ENCODE measurements around the gene EGLN2. TPM values are rescaled to one million over a fixed set of nuclear protein-coding genes. Genes with fewer than 3 reads are reported as not detected.
"Not testable (repeated sequence)": the region's sequence is repeated elsewhere in the genome, so short reads cannot be mapped to it uniquely, and the experiment has no call there.

The EGLN2 gene
- total RNA-seq, 1 donor from 2014 or later = 46.5 TPM

DNA sequence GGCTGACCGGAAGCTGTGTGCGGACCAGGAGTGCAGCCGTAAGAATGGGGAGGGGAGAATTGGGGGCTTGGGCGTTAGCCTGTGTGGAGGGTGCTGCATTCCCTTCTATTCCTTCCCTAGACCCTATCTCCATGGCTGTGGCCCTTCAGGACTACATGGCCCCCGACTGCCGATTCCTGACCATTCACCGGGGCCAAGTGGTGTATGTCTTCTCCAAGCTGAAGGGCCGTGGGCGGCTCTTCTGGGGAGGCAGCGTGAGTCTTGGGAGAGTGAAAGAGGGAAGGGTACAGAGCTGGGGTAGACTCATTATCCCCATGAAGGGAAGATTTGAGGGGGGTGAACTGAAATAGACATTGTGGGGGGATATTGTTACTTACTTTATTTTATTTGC lies 23.4 kb upstream of the EGLN2 start:
- FAIRE-seq (no peak), DNase-seq (ENCODE audit: low spot score in 2 of 2) (no peak)

DNA sequence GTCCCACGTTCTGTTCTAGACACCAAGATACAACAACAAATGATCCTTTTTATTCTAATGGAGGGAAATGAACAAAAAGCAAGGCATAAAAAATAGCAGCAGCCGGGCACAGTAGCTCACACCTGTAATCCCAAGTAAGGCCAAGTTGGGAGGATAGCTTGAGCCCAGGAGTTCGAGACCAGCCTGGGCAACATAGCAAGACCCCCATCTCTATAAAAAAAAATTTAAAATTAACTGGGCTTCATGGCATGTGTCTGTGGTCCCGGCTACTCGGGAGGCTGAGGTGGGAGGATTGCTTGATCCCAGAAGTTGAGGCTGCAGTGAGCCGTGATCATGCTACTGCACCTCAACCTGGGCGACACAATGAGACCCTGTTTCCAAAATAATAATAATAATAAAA lies 22.6 kb upstream of the EGLN2 start:
- no peak for FAIRE-seq

DNA sequence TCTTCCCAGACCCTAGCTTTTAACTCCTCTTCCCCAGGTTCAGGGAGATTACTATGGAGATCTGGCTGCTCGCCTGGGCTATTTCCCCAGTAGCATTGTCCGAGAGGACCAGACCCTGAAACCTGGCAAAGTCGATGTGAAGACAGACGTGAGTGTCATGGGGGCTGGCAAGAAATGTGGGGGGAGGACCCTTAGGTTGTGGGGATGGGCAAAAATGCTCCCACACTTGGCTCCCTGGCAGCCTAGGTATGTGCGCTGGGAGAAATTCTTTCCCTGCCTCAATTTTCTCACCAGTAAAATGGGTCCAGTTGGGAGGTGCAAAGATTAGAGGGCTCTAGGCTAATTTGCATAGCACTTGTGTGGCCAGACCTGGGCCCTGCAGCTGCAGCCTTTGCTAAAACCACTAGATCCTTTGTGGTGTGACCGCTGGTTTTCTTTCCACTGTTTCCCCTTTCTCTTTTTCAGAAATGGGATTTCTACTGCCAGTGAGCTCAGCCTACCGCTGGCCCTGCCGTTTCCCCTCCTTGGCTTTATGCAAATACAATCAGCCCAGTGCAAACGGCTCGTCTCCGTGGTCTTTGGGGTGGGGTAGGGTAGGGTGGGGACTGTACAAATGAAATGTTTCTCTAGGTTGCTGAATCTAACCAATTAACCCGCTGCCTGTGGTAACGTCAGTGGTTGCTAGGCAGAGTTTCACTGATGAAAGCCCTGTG lies 21.9 kb upstream of the EGLN2 start:
- DNase-seq (ENCODE audit: low spot score in 2 of 2) (peak; percentile 80 to 86), FAIRE-seq (no peak)

More for the DNA sequence above, 22.6 kb upstream of the EGLN2 start:
- DNase-seq (ENCODE audit: low spot score in 2 of 2) = no peak

DNA sequence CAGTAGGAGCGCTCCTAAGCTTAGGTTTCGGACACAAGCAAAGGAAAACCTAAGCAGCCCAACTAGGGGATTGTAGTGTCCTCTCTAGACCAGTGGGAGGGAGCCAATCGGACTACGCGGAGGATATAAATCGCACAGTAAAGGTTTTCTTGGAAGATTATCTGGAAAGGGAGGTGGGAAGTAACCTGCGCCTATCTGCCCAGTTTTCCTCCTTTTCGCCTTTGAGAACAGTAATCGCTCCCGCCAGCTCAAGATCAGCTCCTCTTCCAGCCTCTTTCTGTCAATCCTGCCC lies 21.4 kb upstream of the EGLN2 start:
- no peak for DNase-seq (ENCODE audit: low spot score in 2 of 2)

DNA sequence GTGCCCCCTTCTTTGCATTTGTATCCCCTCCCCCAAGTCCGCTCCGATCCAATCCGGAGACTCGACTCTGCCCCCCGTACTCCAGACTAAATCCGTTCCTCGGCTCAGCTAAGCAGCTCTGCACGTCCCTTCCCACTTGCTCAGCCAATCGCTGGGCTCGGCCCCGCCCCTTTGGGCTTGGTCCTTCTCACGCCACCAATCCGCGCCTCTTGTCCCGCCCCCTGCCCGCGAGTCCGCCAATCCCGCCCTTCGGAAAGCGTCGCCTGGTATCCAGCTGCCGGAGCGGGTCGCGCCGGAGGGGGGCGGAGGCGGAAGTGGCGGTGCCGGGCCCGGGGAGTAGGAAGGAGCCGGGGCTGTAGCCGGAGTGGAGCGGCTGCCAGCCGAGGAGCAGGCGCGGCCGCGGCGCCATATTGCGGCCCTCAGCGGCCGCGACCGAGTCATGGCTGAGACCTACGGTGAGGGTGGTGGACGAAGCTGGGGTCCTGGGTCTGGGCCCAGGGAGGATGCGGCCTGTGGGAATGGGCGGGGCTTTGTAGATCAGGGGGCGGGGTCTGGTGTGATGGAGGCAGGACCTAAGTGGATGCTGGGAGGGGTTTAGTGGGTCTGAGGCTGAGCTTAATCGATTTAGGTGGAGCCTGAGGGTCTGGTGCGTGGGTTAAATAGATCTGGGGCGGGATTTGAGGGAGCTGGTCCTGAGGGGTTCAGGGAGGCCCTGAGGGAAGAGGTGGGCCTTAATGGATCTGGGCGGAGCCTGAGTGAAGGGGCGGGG lies 20.9 kb upstream of the EGLN2 start, which contains the start of gene RAB4B:
TSS of gene RAB4B (plus strand) at position 311 of the 769 bp plus-strand sequence. CDS start at position 440, 129 bp downstream.
- FAIRE-seq (peak; percentile 82), DNase-seq (ENCODE audit: low spot score in 2 of 2) (peak; percentile 94 to 95)

More for the DNA sequence above, 21.4 kb upstream of the EGLN2 start:
- FAIRE-seq = no peak

DNA sequence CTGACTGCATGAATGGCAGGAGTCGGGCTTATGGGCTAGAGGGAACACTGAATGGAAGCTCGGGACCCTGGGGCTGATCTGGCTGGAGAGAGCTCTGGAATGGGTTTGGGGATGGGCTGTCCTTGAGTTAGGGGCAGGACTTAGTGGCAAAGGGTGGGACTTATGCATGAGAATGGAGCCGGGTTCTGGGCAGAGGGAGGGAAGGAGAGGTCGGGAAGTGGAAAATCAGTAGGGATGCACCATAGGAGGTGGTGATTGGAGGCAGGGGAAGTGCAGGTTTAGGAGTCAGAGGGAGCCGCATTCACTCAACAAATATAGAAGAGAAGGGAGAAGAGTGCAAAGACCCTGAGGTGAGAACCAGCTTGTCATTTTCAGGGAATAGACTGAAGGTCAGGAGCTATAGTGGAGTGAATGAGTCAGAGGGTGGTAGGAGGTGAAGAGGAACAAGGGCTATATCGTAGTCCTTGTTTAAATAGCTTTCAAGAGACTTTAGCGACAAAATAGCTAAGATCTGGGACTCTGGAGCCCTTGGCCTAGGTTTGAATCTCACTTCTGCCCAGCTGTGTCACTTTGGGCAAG lies 20.2 kb upstream of the EGLN2 start:
- FAIRE-seq = no peak
- peak in 1 of 2 donors; percentile 73 for DNase-seq (ENCODE audit: low spot score in 2 of 2)

DNA sequence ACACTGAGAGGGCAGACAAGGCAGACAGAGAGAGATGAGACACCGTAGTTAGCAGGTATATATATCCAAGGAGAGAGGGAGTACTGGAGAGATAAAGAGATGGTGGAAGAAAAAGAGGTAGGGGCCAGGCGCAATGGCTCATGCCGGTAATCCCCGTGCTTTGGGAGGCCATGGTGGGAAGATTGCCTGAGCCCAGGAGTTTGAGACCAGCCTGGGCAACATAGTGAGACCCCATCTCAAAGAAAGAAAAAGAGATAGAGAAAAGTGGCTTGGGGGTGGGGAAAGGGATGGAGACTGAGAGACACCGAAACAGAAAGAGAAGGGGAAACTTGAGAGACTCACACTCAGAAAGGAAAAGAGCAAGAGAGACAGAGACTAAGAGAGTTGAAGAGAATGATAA lies 18.4 kb upstream of the EGLN2 start:
- no peak for FAIRE-seq
- no peak for DNase-seq (ENCODE audit: low spot score in 2 of 2)

DNA sequence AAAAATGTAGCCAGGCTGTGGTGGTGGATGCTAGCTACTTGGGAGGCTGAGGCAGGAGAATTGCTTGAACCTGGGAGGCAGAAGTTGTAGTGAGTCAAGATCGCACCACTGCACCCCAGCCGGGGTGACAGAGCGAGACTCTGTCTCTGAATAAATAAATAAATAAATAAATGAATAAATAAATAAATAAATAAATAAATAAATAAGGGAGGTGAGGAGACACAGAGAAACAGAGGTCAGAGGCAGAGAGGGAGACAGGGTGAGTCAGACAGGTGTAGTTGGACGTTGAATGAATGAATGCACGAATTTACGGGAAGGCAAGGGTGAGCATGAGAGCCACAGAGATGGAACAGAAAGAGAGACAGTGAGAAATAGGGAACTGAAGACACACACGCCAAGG lies 17.9 kb upstream of the EGLN2 start:
- DNase-seq (ENCODE audit: low spot score in 2 of 2) (no peak), FAIRE-seq (no peak)

DNA sequence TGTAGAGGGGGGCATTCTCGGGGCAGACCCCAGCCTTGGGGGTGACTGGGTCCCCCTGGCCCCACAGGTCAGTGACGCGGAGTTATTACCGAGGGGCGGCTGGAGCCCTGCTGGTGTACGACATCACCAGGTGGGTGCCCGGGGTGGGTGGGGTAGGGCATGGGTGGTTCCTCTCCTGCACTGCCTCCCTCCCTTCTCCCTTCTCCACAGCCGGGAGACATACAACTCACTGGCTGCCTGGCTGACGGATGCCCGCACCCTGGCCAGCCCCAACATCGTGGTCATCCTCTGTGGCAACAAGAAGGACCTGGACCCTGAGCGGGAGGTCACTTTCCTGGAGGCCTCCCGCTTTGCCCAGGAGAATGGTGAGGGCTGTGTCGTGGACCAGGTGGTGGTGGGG lies 15.3 kb upstream of the EGLN2 start:
- FAIRE-seq = no peak
- DNase-seq (ENCODE audit: low spot score in 2 of 2) = no peak

DNA sequence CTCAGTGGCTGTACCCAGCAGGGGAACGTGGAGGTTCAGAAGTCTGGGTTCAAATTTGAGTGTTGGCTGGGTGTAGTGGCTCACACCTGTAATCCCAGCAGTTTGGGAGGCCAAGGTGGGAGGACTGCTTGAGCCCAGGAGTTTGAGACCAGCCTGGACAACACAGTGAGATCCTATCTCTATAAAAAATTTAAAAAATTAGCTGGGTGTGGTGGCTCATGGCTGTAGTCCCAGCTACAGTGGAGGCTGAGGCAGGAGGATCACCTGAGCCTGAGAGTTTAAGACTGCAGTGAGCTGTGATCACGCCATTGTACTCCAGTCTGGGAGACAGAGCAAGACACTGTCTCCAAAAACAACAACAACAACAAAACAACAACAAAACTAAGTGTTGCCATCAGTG lies 14.8 kb upstream of the EGLN2 start:
- not testable (repeated sequence) for DNase-seq (ENCODE audit: low spot score in 2 of 2); FAIRE-seq

DNA sequence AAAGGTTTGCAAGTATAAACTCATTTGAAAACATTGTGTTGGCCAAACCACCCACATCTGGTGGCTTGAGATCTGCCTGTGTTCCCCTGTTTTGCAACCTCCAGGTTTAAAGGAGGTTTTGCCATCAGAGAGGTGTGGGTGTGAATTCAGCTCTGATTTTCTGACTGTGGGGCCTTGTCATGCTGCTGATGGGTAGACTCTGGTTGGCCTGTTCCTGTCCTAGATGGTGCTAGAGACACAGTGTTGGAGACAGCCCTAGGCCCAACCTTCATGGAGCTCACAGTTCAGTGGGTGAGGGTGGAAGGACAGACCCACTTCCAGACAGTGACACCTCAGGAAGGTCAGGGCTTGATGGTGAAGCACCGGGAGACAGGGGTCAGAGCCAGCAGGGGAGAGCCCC lies 13.5 kb upstream of the EGLN2 start:
- FAIRE-seq (no peak), DNase-seq (ENCODE audit: low spot score in 2 of 2) (no peak)

DNA sequence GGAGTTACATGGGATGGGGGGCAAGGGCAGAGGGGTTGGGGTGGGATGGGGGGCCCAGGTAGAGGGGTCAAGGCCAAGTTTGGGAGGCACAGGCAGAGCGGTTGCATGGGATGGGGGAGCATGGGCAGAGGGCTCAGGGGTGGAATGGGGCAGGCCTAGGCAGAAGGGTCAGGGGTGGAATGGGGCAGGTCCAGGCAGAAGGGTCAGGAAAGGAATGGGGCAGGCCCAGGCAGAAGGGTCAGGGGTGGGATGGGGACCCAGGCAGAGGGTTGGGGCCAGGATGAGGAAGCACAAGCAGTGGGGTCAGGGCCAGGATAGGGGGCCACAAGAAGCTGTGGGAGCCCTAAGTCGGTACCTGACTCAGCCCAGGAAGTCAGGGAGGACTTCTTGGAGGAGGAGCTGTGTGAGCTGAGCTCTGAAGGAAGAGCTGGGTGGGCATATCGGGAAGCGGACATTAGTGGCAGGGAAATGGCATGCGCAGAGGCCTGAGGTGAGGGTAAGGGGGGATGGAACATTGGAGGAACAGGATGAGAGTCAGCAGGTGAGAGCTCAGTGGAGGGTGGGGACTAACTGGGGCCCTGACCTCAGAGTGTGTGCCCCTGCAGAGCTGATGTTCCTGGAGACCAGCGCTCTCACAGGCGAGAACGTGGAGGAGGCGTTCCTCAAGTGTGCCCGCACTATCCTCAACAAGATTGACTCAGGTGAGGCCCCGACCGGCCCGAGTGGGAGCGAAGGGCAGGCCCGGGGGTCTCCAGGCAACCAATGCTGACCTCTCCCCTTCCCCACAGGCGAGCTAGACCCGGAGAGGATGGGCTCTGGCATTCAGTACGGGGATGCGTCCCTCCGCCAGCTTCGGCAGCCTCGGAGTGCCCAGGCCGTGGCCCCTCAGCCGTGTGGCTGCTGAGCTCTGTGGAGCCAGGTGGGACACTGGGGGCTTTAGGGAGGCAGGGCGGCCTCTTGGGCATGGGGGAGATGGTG lies 12.6 kb upstream of the EGLN2 start:
- FAIRE-seq = no peak
- DNase-seq (ENCODE audit: low spot score in 2 of 2) = no peak

DNA sequence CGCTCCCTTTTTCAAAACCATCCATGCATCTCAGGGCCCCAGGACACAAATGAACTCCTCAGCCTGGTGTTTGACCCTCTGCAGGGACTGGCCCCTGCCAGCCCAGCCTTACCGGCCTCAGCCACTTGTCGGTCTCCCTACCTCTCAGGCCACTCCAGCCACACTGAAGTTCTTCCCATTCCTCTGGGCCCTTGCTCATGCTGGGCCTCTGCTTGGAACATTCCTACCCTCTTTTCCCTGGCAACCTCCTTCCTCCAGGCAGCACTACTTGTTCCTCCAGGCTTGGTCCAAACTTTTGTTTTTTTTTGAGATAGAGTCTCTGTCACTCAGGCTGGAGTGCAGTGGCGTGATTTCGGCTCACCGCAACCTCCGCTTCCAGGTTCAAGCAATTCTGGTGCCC lies 7.6 kb upstream of the EGLN2 start:
- FAIRE-seq = no peak
- no peak for DNase-seq (ENCODE audit: low spot score in 2 of 2)

DNA sequence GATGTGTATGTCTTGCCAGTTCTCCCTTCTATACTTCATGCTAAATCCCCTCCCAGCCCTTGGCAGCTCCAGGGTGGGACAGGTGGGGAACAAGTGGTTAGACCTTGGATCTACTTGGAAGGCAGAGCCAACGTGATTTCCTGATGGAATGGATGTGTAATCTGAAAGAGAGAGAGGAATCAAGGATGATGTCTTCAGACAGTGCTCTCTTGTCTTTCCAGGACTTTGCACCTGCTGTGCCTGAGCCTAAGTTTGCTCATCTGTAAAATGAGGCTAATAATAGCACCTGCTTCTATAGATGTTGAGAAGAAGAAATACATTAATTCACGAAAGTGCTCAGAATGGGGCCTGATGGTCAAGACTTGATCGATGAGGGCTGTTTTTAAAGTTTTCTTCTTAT lies 7.0 kb upstream of the EGLN2 start:
- no peak for FAIRE-seq

DNA sequence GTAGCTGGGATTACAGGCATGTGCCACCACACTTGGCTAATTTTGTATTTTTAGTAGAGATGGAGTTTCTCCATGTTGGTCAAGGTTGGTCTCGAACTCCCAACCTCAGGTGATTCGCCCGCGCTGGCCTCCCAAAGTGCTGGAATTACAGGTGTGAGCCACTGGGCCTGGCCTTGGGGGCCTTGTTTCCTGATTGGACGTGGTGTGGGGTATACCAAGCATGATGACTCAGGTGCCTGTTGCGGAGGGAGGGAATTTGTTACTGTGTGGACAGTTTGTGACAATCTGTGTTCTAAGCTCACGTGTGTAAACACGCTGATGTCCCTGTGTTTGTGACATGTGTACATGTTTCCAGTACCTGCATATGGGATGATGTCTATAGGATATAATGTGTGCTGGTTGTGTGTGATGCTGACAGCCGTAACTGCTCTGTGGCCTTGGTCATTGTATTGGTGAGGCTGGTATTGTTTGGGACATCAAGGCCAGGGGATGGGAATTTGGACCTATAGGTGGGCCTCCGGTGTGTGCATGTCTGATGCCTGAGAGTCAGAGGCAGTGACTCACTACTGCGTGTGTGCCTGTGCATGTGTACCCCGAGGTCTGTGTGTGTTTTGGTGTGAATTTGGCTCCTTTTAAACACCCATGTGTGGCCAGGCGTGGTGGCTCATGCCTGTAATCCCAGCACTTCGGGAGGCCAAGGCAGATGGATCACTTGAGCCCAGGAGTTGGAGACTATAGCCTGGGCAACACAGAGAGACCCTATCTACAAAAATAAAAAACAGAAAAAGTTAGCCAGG lies 1.6 kb upstream of the EGLN2 start:
- no peak for FAIRE-seq
- no peak for DNase-seq (ENCODE audit: low spot score in 2 of 2)

More for the DNA sequence above, 7.0 kb upstream of the EGLN2 start:
- DNase-seq (ENCODE audit: low spot score in 2 of 2) = no peak

DNA sequence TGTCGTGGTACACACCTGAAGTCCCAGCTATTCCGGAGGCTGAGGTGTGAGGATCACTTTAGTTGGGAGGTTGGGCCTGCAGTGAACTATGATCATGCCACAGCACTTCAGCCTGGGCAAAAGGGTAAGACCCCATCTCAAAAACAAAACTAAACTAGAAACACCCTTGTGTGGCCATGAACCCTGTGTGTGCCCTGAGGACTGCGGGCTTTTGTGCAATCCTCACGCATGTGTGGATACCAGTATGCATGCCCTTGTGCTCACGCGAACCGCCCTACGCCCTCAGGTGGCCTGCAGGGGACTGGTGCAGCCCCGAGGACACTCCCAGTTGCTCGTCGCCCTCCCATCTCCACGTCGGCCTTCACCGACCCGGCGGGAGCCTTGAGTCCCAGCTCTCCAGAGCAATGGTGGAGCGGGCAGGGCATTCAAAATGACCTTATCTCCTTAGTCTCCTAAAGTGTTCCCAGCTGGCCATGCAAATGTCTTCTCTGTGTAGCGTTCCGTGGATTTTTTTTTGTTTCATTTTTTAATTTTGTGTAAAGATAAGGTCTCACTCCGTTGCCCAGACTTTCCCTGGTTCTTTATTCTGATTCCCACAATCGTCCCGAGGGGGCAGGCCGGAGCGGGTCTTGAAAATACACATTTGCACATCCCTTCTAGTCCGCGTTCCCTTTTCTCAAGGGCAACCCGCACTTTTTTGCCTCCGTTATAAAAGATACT lies 868 bp upstream of the EGLN2 start:
- DNase-seq (ENCODE audit: low spot score in 2 of 2) (peak in 1 of 2 donors; percentile 48), FAIRE-seq (no peak)

DNA sequence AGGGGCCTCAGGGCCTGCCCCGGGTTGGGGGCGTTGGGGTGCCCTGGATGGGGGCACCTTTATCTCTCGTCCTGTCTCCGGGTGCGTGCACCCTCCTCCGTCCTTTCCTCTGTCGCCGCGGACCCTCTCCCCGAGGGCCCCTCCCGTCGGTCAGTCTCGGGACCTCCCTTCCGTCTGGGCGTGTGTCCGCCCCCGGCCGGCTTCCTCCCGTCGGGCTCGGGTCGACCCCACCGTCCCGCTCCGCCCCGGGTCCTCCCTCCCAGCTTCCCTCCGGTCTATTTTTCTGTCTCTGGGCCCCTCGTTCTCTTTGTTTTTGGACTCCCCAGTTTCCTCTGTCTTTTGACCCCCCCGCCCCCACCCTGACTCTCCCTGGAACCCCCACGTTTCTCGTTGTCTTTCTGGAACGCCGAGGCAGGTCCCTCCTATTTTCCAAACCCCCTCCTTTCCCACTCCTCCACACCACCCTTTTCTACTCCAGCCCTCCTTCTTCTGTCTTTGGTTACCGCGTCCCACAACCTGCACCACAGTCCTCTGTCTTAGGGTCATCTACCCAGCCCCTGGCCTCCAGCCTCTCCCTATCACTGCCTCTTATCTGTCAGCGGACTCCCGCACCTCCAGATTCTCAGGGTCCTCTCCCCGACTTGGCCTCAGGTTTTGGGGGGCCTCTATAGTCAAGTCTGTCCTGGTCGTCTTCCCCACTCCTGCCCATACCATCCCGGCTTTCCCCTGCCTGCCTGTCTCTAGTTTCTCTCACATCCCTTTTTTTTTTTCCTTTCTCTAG lies 757 bp downstream of the EGLN2 start:
- FAIRE-seq (no peak), DNase-seq (ENCODE audit: low spot score in 2 of 2) (peak in 1 of 2 donors; percentile 46)

DNA sequence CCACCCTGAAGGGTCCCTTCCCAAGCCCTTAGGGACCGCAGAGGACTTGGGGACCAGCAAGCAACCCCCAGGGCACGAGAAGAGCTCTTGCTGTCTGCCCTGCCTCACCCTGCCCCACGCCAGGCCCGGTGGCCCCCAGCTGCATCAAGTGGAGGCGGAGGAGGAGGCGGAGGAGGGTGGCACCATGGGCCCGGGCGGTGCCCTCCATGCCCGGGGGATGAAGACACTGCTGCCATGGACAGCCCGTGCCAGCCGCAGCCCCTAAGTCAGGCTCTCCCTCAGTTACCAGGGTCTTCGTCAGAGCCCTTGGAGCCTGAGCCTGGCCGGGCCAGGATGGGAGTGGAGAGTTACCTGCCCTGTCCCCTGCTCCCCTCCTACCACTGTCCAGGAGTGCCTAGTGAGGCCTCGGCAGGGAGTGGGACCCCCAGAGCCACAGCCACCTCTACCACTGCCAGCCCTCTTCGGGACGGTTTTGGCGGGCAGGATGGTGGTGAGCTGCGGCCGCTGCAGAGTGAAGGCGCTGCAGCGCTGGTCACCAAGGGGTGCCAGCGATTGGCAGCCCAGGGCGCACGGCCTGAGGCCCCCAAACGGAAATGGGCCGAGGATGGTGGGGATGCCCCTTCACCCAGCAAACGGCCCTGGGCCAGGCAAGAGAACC lies 1.5 kb downstream of the EGLN2 start:
- FAIRE-seq (no peak), DNase-seq (ENCODE audit: low spot score in 2 of 2) (no peak)

All from frontal cortex (tissue), 4 donors.